Upper lobe of right lung (tissue), 1 donor: ENCODE measurements around the gene EPGN. TPM values are rescaled to one million over a fixed set of nuclear protein-coding genes. Genes with fewer than 3 reads are reported as not detected.

ENCODE experiments used
- ATAC-seq: fragments of 200-7000 bp; cut with Tn5 transposase; one replicate; pipeline ENCODE4 v1.9.1; 2020; ENCODE audit warnings: mild to moderate bottlenecking, moderate library complexity
- DNase-seq: peaks from one replicate; pipeline ENCODE4 v3.0.0-alpha.2; 2020
- H3K27ac ChIP-seq: fragments of 200-600 bp; one replicate; pipeline ENCODE4 v1.8.0; 2022
- H3K27me3 ChIP-seq: fragments of 200-600 bp; one replicate; pipeline ENCODE4 v1.8.0; 2022; ENCODE audit warnings: mild to moderate bottlenecking
- H3K36me3 ChIP-seq: fragments of 200-600 bp; one replicate; pipeline ENCODE4 v1.8.0; 2022
- H3K4me1 ChIP-seq: fragments of 200-600 bp; one replicate; pipeline ENCODE4 v1.8.0; 2022
- H3K4me3 ChIP-seq: fragments of 200-600 bp; one replicate; pipeline ENCODE4 v1.8.0; 2022; ENCODE audit warnings: mild to moderate bottlenecking
- H3K9me3 ChIP-seq: fragments of 200-600 bp; one replicate; pipeline ENCODE4 v1.8.0; 2022
- CTCF ChIP-seq: fragments of 200-600 bp; IDR thresholded peaks from one replicate; pipeline ENCODE4 v1.8.0; 2022; ENCODE audit warnings: antibody characterized with exemption
- intact Hi-C: fragments of 100-400 bp; cut with DNase I; formaldehyde crosslinking; loops from one replicate; pipeline ENCODE4 v1.11.0; 2022
- total RNA-seq: library from RNA; stranded (reverse); fragmentation: NEBNext Ultra II Directional; extraction: Animal tissue kit (Norgen Biotek cat#: 25700); gene quantifications from one replicate; pipeline ENCODE4 v1.2.1, GENCODE V29; 2021
- donor health status: DM: no; HTN: yes; CAD: no; lungs with severe emphysema.

Gene EPGN
- total RNA-seq, 1 donor from 2014 or later: 2.8 TPM

DNA sequence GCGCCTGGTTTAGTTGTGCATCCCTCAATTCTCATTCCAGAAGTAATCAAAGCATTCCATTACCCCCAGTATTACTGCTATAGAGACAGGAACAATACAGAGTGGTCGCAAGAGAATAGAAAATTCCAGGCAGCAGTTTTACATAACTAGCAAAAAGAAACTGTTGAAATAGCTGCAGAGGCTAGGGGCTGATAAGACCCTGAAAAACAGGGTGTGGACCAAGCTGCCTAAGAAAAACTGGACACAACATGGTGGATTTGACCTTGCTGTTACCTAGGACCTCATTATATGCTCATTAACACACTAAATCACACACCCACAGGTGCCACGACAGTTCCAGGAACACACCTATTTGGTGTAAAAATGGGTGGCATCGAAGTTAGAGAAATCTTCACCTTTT, 15.4 kb downstream of the EPGN start:
- DNase-seq (no peak), ATAC-seq (no peak)
- Histone ChIP-seq H3K4me1 (no peaks in the 10 kb centered on the region), H3K4me3 (no peak overlapping the region), H3K27me3 (peaks cover 4% of the 10 kb centered on the region), H3K9me3 (no peaks in the 10 kb centered on the region), H3K36me3 (no peaks in the 10 kb centered on the region), H3K27ac (no peak overlapping the region)
- intact Hi-C loops: no loop called here
- TF ChIP-seq CTCF: no peak

GRCh38 chr4:74324262-74324661, 16.0 kb downstream of the EPGN start:
- DNase-seq: no peak
- H3K27ac ChIP-seq: no peak overlapping the region
- H3K36me3 ChIP-seq: no peaks in the 10 kb centered on the region
- no peaks in the 10 kb centered on the region for H3K9me3 ChIP-seq
- no peak for TF ChIP-seq CTCF
- H3K4me1 ChIP-seq: no peaks in the 10 kb centered on the region
- peaks cover 4% of the 10 kb centered on the region for H3K27me3 ChIP-seq
- ATAC-seq: no peak
- H3K4me3 ChIP-seq: no peak overlapping the region
- intact Hi-C loops: no loop called here

- DNase-seq: no peak
Observed at GRCh38 chr4:74325886-74326285, 17.6 kb downstream of the EPGN start.

GRCh38 chr4:74327762-74328161, 19.5 kb downstream of the EPGN start:
- no peak for TF ChIP-seq CTCF
- Histone ChIP-seq H3K4me3 (no peak overlapping the region), H3K36me3 (no peaks in the 10 kb centered on the region), H3K27ac (no peak overlapping the region), H3K27me3 (peaks cover 4% of the 10 kb centered on the region), H3K9me3 (no peaks in the 10 kb centered on the region), H3K4me1 (no peaks in the 10 kb centered on the region)
- intact Hi-C loops: no loop called here
- no peak for ATAC-seq
- no peak for DNase-seq

More at GRCh38 chr4:74325886-74326285, 17.6 kb downstream of the EPGN start:
- no peaks in the 10 kb centered on the region for H3K9me3 ChIP-seq
- TF ChIP-seq CTCF: no peak
- H3K4me3 ChIP-seq: no peak overlapping the region
- H3K36me3 ChIP-seq: no peaks in the 10 kb centered on the region
- H3K27me3 ChIP-seq: peaks cover 4% of the 10 kb centered on the region
- no peak overlapping the region for H3K27ac ChIP-seq
- intact Hi-C loops: no loop called here
- ATAC-seq: no peak
- no peaks in the 10 kb centered on the region for H3K4me1 ChIP-seq

GRCh38 chr4:74328501-74328900, 20.2 kb downstream of the EPGN start:
- no peak for ATAC-seq
- intact Hi-C loops: no loop called here
- no peak overlapping the region for H3K4me3 ChIP-seq
- H3K9me3 ChIP-seq: no peaks in the 10 kb centered on the region
- H3K4me1 ChIP-seq: no peaks in the 10 kb centered on the region
- H3K27ac ChIP-seq: no peak overlapping the region
- H3K36me3 ChIP-seq: no peaks in the 10 kb centered on the region
- no peak for TF ChIP-seq CTCF
- H3K27me3 ChIP-seq: peaks cover 4% of the 10 kb centered on the region
- no peak for DNase-seq

- DNase-seq: no peak
- H3K4me3 ChIP-seq: no peak overlapping the region
- intact Hi-C loops: no loop called here
- no peak for ATAC-seq
- no peaks in the 10 kb centered on the region for H3K36me3 ChIP-seq
- TF ChIP-seq CTCF: no peak
- H3K27me3 ChIP-seq: no peaks in the 10 kb centered on the region
- H3K9me3 ChIP-seq: no peaks in the 10 kb centered on the region
- no peak overlapping the region for H3K27ac ChIP-seq
- no peaks in the 10 kb centered on the region for H3K4me1 ChIP-seq
Observed at GRCh38 chr4:74329307-74329706, 21.0 kb downstream of the EPGN start.
